Endothelial cell of umbilical vein (primary cell): Measurements from ENCODE around the gene MACROD2. TPM values are rescaled to one million over a fixed set of nuclear protein-coding genes. Genes with fewer than 3 reads are reported as not detected.

Source experiments
- BruUV-seq: library from RNA; stranded (reverse); fragments of 400-500 nt; replicated peaks from 2 replicates; lab custom pipeline; 2021; lab: Mats Ljungman, UMichigan
- CTCF ChIA-PET: fragments of 300-600, 350-600 bp; sonication (Branson Sonifier 250); formaldehyde crosslinking; loops from one replicate; lab custom pipeline; 2021; ENCODE audit warnings: antibody characterized with exemption, inconsistent platforms; lab: Charles Lee
- POLR2A ChIA-PET: fragments of 300-600, 350-600 bp; sonication (Branson Sonifier 250); formaldehyde crosslinking; loops from one replicate; lab custom pipeline; 2021; ENCODE audit warnings: antibody characterized with exemption, inconsistent platforms; lab: Charles Lee
- DNase-seq: peaks from one replicate; pipeline ENCODE4 v3.0.0-alpha.2; 2011; ENCODE audit warnings: low read depth, low spot score
- FAIRE-seq: peaks from 2 replicates; lab custom pipeline; 2011; peaks lifted over from hg19 to GRCh38; lab: Jason Lieb, UNC
- H2AFZ ChIP-seq: 2 replicates; pipeline ENCODE4 v1.6.0; 2012; ENCODE audit warnings: low read depth, low read length, control low read depth, inconsistent platforms
- H3K27ac ChIP-seq: 2 replicates; pipeline ENCODE4 v1.5.1; 2011; ENCODE audit warnings: low read depth, mild to moderate bottlenecking, control low read depth, low read length, moderate library complexity; ENCODE audit not compliant: insufficient read depth
- H3K27me3 ChIP-seq, 2 experiments: 2 replicates each; pipeline versions ENCODE4 v1.6.0 to v1.6.1; 2011; ENCODE audit warnings: low read length in 2 of 2, mixed read lengths in 1 of 2; ENCODE audit not compliant: control insufficient read depth in 2 of 2, insufficient read depth in 2 of 2
- H3K36me3 ChIP-seq, 2 experiments: 2 replicates in 1 of 2; 3 replicates in 1 of 2; pipeline ENCODE4 v1.5.1; 2011; ENCODE audit warnings: low read length in 2 of 2, mild to moderate bottlenecking in 1 of 2, moderate library complexity in 1 of 2; ENCODE audit not compliant: control insufficient read depth in 2 of 2, insufficient read depth in 2 of 2; ENCODE audit errors: extremely low read depth in 1 of 2
- H3K4me1 ChIP-seq: 3 replicates; pipeline ENCODE4 v1.5.1; 2011; ENCODE audit warnings: mild to moderate bottlenecking, low read length; ENCODE audit not compliant: control insufficient read depth, insufficient read depth; ENCODE audit errors: extremely low read depth
- H3K4me2 ChIP-seq: 2 replicates; pipeline ENCODE4 v1.6.1; 2011; ENCODE audit warnings: low read length, control low read depth, mixed read lengths; ENCODE audit not compliant: insufficient read depth
- H3K4me3 ChIP-seq, 3 experiments: fragments of 200-600 bp in 1 of 3; sonication (generic), shearing (Covaris generic) in 1 of 3; replicated peaks in 1 of 3; 2 replicates each; pipeline ENCODE4 v1.5.1; 2011 to 2016; ENCODE audit warnings: control low read depth in 3 of 3, low read length in 3 of 3, mild to moderate bottlenecking in 2 of 3, inconsistent platforms in 1 of 3, low read depth in 1 of 3, moderate library complexity in 1 of 3; ENCODE audit not compliant: insufficient read depth in 1 of 3
- H3K79me2 ChIP-seq: 2 replicates; pipeline ENCODE4 v1.6.0; 2012; ENCODE audit warnings: low read length, inconsistent platforms; ENCODE audit not compliant: control insufficient read depth, insufficient read depth
- H3K9ac ChIP-seq: replicated peaks from 2 replicates; pipeline ENCODE3; 2011; ENCODE audit warnings: low read length, control low read depth; ENCODE audit not compliant: insufficient read depth; ENCODE audit errors: extremely low read depth
- H3K9me1 ChIP-seq: replicated peaks from 3 replicates; pipeline ENCODE4 v1.6.0; 2011; ENCODE audit warnings: mild to moderate bottlenecking, low read length; ENCODE audit not compliant: control insufficient read depth, insufficient read depth; ENCODE audit errors: extremely low read depth
- H3K9me3 ChIP-seq: replicated peaks from 2 replicates; pipeline ENCODE4 v1.5.1; 2012; ENCODE audit warnings: low read length, inconsistent platforms; ENCODE audit not compliant: control insufficient read depth, insufficient read depth
- H4K20me1 ChIP-seq: replicated peaks from 2 replicates; pipeline ENCODE3; 2011; ENCODE audit warnings: mild to moderate bottlenecking, low read length; ENCODE audit not compliant: control insufficient read depth, insufficient read depth; ENCODE audit errors: extremely low read depth
- CTCF ChIP-seq, 2 donors: IDR thresholded peaks; 1 replicate in 1 of 2; 2 replicates in 1 of 2; pipeline ENCODE4 v1.5.1; 2011; ENCODE audit warnings: low read length in 2 of 2, mild to moderate bottlenecking in 2 of 2, moderate library complexity in 2 of 2, control low read depth in 1 of 2, inconsistent platforms in 1 of 2, low read depth in 1 of 2; ENCODE audit not compliant: insufficient read depth in 1 of 2; ENCODE audit errors: extremely low read depth in 1 of 2
- EZH2 ChIP-seq: IDR thresholded peaks from 2 replicates; pipeline ENCODE4 v1.6.1; 2012; ENCODE audit warnings: borderline replicate concordance, low read depth, mild to moderate bottlenecking, moderate library complexity, low read length, inconsistent platforms; ENCODE audit not compliant: severe bottlenecking
- FOS ChIP-seq: IDR thresholded peaks from 2 replicates; pipeline ENCODE4 v1.6.1; 2011; ENCODE audit warnings: mild to moderate bottlenecking, low read length, moderate library complexity, borderline replicate concordance; ENCODE audit not compliant: insufficient read depth
- GATA2 ChIP-seq: IDR thresholded peaks from 2 replicates; pipeline ENCODE4 v1.7.0; 2011; ENCODE audit warnings: low read depth, mild to moderate bottlenecking, moderate library complexity, mixed read lengths, low read length; ENCODE audit not compliant: insufficient read length, insufficient read depth
- JUN ChIP-seq: IDR thresholded peaks from 2 replicates; pipeline ENCODE4 v1.6.1; 2011; ENCODE audit warnings: borderline replicate concordance, low read depth; ENCODE audit not compliant: insufficient read length, insufficient read depth
- MAX ChIP-seq: IDR thresholded peaks from 2 replicates; pipeline ENCODE4 v1.6.1; 2011; ENCODE audit not compliant: insufficient read depth, insufficient read length
- MYC ChIP-seq: IDR thresholded peaks from one replicate; pipeline ENCODE4 v1.6.1; 2011; ENCODE audit warnings: mild to moderate bottlenecking, low read depth, low read length
- POLR2A ChIP-seq: IDR thresholded peaks from 2 replicates; pipeline ENCODE4 v1.6.1; 2012; ENCODE audit warnings: low read depth, mild to moderate bottlenecking, control low read depth, low read length
- POLR2AphosphoS5 ChIP-seq: IDR thresholded peaks from 2 replicates; pipeline ENCODE4 v1.6.1; 2012; ENCODE audit warnings: low read depth, mild to moderate bottlenecking, control low read depth, low read length, moderate library complexity; ENCODE audit not compliant: insufficient read depth
- dilution Hi-C: fragments of 300-500 bp; cut with MboI; formaldehyde crosslinking; loops from one replicate; pipeline ENCODE4 v1.15.0; 2019; ENCODE audit warnings: low sequenced_read_pairs; ENCODE audit not compliant: extremely low pct_ligation_motif_present
- intact Hi-C: fragments of 100-400 bp; cut with micrococcal nuclease; formaldehyde crosslinking; loops from one replicate; pipeline ENCODE4 v1.10.0; 2022
- polyA plus RNA-seq, 4 experiments: library from polyadenylated mRNA; depleted of rRNA in 3 of 4; stranded (reverse) in 3 of 4; unstranded in 1 of 4; fragments of >200 nt; gene quantifications; 2 replicates each; pipeline versions ENCODE4 v1.2.1 to v1.2.3, GENCODE V29; 2011 to 2012; ENCODE audit warnings: missing spikeins in 1 of 4
- total RNA-seq: library from RNA; stranded (reverse); gene quantifications from 2 replicates; pipeline ENCODE4 v1.2.3, GENCODE V29; 2021

The MACROD2 gene
- total and polyA plus RNA-seq, 2 donors (not counting 3 experiments of a cell fraction or from before 2014, with no cell fraction given): 0.11 to 0.73 TPM

- FAIRE-seq: no peak
- CTCF ChIA-PET: no interaction called here
Measured at GRCh38 chr20:16014436-16014835, 2019.1 kb downstream of the MACROD2 start.

More at GRCh38 chr20:16014436-16014835, 2019.1 kb downstream of the MACROD2 start:
- Histone ChIP-seq H3K4me3 (no peak overlapping the region), H3K4me1 (no peaks in the 10 kb centered on the region), H3K9ac (no peak overlapping the region), H3K4me2 (no peak overlapping the region), H3K9me1 (no peaks in the 10 kb centered on the region), H3K27me3 (no peaks in the 10 kb centered on the region), H3K27ac (no peak overlapping the region), H3K36me3 (no peaks in the 10 kb centered on the region), H3K9me3 (no peaks in the 10 kb centered on the region), H4K20me1 (no peaks in the 10 kb centered on the region), H2AFZ (no peak overlapping the region), H3K79me2 (no peaks in the 10 kb centered on the region)
- POLR2A ChIA-PET: no interaction called here
- intact Hi-C loops: no loop called here
- DNase-seq: no peak
- TF ChIP-seq EZH2 (no peak), FOS (no peak), JUN (no peak), POLR2AphosphoS5 (no peak), MYC (no peak), CTCF (IDR thresholded peaks at IDR 0.05; ENCODE audit: extremely low read depth in 1 of 2, insufficient read depth in 1 of 2, low read depth in 1 of 2, low read length in 2 of 2) (no peak), MAX (no peak), POLR2A (no peak), GATA2 (no peak)
- dilution Hi-C loops: no loop called here
- no TSS peak for BruUV-seq
